Subcutaneous adipose tissue (tissue), 4 donors: Measurements from ENCODE around the gene GFPT2. TPM values are rescaled to one million over a fixed set of nuclear protein-coding genes. Genes with fewer than 3 reads are reported as not detected.

ENCODE experiments used
- total RNA-seq, 4 donors: library from RNA; depleted of rRNA; stranded (reverse); fragments of >200 nt; gene quantifications; one replicate each; pipeline ENCODE4 v1.1.0, GENCODE V29; 2016
- TF ChIP-seq, protein P1 (sequence below): fragments of 450-650 bp; IDR thresholded peaks from one replicate; pipeline ENCODE4 v1.5.1; 2016; ENCODE audit warnings: low read depth, mild to moderate bottlenecking, control low read depth, antibody characterized with exemption, moderate library complexity

Gene GFPT2
- total RNA-seq, 4 donors from 2014 or later = 27.3 to 46.0 (median 42.1) TPM

DNA sequence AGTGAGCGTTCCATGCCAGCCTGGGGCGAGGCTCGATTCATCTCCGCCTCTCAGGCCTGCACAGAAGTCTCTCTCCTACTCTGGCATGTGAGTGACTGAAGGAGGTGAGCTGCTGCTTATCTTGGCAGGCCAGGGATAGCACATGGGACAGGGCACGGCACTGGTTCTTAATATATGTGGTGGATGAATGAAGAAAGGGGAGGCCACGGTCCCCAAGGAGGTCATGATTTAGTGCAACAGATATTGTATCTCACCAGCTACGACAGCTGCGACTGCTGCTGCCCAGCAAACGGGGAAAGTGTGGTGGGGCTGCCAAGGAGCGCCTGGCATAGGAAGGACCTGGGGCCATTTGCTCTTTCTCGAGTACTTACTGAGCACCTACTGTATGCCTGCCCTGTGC is 41.9 kb downstream of the GFPT2 start:
- TF ChIP-seq, protein P1, sequence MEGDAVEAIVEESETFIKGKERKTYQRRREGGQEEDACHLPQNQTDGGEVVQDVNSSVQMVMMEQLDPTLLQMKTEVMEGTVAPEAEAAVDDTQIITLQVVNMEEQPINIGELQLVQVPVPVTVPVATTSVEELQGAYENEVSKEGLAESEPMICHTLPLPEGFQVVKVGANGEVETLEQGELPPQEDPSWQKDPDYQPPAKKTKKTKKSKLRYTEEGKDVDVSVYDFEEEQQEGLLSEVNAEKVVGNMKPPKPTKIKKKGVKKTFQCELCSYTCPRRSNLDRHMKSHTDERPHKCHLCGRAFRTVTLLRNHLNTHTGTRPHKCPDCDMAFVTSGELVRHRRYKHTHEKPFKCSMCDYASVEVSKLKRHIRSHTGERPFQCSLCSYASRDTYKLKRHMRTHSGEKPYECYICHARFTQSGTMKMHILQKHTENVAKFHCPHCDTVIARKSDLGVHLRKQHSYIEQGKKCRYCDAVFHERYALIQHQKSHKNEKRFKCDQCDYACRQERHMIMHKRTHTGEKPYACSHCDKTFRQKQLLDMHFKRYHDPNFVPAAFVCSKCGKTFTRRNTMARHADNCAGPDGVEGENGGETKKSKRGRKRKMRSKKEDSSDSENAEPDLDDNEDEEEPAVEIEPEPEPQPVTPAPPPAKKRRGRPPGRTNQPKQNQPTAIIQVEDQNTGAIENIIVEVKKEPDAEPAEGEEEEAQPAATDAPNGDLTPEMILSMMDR = no peak

DNA sequence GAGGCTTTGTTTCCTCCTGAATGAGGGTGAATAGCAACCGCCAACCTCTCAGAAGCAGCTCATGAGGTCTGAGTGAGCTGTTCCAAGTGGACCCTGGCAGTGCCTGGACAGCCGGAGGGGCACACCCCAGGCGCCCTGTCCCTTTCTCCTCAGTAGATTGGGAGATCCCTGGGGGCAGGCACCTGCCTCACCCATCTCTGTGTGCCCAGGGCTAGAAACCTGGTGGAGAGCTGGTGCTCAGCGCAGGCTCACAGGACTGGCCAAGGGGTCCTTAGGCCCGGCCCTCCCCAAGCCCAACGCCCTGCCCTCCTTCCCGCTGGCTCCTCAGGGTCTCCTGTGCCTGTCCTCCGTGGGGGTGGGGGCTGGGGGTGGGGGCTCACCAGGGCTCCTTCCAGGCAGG is 46.3 kb downstream of the GFPT2 start:
- TF ChIP-seq, protein P1 = no peak

DNA sequence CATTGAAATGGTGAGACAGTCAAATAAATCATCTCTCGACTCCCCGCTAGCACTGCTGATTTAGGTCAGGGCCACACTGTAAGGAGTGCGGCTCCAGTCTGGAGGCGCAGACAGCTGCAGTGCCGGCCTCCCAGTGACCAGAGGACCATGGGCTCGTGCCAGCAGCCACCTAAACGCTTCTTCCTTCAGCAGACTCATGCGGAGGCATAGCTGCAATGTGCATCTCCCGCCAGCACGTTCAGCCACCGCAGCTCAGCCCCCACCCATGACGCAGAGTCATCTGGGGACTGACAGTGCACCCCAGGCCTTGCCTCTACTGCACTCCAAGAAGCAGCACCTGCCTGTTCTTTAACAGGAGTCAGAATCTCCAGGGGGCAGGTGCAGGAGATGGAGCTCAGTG is 47.7 kb downstream of the GFPT2 start:
- TF ChIP-seq, protein P1 = no peak

DNA sequence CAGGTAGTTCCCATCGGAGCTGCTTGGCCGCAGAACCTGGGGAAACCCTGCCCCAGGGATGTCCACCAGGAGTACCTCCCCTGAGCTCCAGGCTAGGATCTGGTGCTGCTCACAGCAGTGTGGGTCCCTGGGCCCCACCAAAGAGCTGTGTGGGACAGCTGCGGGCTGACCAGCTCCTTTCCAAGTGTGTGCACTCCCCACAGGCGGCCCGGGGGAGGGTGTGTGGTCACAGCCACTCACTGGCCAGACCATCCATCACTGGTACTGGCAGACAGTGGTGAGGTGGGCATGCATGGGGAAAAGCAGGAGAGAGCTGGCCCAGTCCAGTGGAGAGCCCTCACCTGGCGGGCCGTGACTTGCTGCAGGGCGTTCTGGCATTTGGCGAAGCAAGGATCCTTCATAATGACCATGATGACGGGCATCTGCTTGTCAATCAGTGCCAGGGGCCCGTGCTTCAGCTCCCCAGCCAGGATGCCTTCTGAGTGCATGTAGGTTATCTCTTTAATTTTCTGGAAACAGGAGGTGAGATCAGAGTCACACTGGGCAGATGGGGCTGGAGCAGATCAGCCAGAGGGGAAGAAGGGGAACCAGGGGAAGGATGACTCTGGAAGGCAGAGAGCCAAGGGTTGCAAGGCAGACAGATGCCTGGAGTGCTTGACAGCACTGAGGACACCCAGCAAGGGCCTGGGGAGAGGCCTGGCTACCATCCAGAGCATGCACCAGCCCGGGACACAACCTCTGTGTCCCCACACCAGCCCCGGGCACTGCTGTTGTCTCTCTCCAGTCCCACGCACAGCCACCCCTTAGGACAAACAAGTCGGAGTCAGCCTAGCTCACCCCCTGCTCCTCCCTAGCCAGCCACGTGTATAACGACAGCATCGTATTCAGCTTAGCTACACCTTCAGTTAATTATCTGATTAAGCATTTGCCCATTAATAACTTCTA is 48.4 kb downstream of the GFPT2 start:
- TF ChIP-seq, protein P1 = no peak

DNA sequence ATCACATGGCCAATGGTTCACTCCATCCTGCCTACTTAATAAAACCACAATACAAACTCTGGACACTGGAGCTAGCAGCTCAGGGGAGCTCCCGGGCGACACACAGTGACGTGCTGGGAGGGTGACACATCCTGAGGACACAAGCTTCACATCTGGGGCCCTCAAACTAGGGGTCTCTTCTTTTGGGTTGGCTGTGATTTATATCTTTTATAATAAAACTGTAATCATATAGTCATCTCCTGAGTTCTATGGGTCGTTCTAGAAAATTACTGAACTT is 49.2 kb downstream of the GFPT2 start:
- TF ChIP-seq, protein P1 = no peak

DNA sequence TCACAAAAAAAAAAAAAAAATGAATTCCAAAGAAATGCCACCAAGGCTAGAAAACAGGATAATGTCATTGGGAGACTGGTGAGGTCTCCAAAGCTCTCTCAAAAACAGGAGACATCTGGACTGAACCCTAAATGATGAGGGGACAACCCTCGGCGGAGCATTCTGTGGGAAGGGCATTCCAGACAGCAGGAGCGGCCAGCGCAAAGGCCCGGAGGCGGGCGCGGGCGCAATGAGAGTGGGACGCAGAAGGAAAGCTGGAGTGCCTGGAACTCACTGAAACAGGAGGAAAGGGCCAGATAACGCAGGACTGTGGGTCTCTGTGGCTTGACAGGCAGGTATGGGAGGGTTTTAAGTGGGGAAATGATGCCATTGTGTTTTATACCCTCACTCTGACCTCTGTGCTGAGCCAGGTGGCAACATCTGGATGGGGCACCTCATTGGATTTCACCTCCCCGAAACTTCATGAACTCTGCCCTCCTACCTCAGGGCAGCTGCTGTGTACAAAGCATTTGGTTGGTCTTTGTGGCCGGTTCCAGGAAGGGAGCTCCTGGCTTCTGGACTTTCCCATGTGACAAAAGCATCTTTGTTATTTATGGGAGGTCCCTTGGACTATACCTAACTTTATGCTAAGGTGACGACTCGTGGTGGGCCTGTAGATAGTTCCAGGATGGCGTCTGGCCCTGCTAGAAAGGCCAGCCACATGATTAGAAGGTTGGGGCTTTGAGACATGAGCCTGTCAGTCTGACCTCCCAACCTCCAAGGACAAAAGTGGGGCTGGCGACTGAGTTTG is 49.7 kb downstream of the GFPT2 start:
- TF ChIP-seq, protein P1 = no peak

DNA sequence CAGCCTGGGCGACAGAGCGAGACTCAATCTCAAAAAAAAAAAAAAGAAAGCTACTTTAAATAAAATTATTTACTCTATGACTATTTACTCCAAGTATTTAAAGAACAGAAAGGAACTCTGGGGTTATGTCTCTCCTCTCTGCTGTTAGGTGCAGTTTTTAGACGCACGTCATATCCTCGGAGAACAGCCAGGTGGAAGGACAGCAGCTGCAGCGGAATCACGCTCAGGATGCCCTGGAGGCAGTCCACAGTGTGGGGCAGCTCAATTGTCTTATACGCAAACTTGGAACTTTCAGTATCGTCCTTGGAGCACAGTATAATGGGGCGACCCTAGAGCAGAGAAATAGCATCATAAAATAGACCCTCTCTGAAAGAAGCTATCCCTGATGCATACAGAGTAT is 50.9 kb downstream of the GFPT2 start:
- TF ChIP-seq, protein P1 = no peak
